GM19468 (cell line): ENCODE measurements around the gene CHMP2A.
"Not testable (repeated sequence)": the region's sequence is repeated elsewhere in the genome, so short reads cannot be mapped to it uniquely, and the experiment has no call there.

Experiments
- ATAC-seq: cut with Tn5 transposase; IDR thresholded peaks from one replicate; pipeline ENCODE4 v1.9.1; 2021; ENCODE audit warnings: mild to moderate bottlenecking, moderate library complexity, moderate number of reproducible peaks; ENCODE audit not compliant: unreplicated experiment; ENCODE audit errors: extremely low read depth

CHMP2A gene

GRCh38 chr19:58554494-58555368 is at the start of gene CHMP2A:
TSS of gene CHMP2A (minus strand) at chr19:58555105. CDS start at chr19:58554212, 893 bp downstream.
- ATAC-seq, result no peak

- no peak for ATAC-seq
Observed at GRCh38 chr19:58586133-58586765, 31.3 kb upstream of the CHMP2A start.

DNA sequence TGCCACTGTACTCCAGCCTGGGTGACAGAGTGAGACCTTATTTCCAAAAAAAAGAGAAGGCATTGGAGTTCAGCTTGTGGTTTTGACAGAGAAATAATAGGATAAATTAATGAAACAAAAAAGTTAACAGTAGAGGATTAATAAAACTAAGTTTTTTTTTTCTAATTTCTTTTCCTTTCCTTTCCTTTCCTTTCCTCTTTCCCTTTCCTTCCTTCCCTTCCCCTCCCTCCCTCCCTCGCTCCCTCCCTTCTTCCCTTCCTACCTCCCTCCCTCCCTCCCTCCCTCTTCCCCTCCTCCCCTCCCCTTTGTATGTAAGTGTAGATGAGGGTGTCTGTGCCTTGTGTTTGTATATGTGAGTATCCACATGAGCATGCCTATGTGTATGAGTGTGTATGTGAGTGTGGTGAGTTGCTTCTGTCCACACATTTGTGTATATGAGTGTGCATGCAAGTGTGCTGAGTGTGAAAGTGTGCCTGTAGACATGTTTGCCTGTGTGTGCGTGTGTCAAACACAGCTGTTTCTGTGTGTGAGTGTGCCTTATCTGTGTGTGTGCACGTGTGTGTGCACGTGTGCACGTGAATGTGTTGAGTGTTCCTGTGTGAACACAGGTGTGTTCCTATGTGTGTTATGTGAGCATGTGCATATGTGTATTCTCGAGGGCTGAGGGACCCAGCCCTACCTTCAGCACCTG is 30.7 kb upstream of the CHMP2A start:
- ATAC-seq, result no peak

DNA sequence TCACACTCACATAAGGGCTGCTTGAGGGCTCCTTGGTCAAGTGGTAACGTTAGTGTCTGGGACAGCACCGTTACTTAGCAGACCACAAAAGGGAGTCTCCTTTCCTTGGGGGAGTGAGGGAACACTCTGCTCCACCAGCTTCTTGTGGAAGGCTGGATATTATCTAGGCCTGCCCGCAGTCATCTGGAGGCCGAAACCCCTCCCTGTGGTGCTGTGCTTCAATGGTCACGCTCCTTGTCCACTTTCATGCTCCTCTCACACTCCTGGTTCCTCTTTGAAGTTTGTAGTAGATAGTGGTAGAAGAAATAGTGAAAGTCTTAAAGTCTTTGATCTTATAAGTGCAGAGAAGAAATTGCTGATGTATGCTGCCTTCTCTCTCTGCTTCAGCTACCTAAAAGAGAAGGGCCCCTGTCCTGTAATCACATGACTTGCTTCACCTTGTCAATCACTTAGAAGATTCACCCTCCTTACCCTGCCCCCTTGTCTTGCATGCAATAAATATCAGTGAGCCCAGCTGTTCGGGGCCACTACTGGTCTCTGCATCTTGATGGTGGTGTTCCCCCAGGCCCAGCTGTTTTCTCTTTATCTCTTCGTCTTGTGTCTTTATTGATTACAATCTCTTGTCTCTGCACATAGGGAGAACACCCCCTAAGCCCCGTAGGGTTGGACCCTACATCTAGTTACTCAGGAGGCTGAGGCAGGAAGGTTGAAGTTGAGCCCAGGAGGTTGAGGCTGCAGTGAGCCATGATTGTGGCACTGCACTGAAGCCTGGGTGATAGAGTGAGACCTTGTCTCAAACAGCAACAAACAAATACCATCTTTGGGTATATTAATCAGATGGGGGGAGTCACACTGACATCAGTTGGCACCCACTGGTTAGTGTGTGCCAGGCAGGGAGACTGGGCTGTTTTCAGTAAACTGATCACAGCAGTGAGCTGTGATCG is 29.9 kb upstream of the CHMP2A start:
- no peak for ATAC-seq

DNA sequence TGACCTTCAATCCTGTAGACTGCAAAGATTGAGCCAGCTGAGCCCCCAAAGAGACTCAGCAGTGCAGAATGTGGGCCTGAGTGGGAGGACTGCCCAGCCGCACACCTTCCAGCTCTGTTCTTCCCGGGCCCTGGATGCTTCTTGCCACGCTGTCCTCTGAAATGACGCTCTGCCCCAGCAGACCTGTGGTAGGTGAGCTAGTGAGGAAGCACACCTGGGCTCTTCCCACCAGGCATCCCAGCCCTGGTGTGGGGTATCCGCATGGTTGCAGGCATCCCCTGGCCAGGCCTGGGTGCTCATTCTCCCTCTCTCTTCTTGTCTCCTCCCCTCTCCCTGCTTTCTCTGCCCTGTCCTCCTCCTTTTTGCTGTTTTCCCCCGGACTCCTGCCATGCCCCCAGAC is 28.1 kb upstream of the CHMP2A start:
- ATAC-seq, result no peak

DNA sequence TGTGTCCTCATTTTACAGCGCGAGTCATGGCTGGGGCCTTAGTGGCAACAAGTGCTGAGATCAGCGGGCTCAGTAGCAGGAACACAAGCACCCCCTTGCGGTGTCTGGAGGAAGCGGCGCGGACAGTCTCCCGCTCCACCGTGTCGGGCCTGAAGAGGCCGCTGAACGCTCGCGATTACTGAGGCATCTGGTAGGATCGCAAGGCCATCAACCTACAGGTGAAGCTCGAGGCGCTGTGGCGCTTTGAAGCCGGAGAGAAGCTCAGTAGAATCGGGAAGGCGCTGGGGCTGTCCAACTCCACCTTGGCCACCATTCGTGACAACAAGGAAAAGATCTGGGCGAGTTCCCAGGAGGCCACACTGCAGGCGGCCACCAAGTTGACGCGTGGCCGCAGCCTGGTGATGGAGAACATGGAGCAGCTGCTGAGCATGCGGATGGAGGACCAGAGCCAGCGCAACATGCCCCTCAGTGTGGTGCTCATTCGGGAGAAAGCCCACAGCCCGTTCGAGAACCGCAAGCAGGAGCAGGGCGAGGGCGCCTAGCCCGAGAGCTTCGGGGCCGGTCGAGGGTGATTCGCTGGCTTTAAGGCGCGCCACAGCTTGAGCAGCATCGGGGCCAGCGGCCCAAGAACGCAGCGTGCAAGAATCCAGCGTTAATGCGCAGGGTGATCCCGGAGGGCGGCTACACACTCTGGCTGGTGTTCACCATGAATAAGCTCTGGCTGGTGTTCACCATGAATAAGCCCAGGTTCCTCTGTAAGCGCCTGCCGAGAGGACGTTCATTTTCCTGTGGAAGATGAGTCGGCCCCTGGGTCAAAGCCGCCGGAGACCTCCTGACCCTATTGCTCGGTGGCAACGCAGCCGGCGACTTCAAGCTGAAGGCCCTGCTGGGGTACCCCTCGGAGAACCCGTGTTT is 26.6 kb upstream of the CHMP2A start:
- ATAC-seq, result peak; percentile 63

GRCh38 chr19:58579473-58580142 is 24.7 kb upstream of the CHMP2A start:
- ATAC-seq, result no peak

GRCh38 chr19:58578012-58578925 is 23.4 kb upstream of the CHMP2A start:
- ATAC-seq, result no peak

- ATAC-seq, result not testable (repeated sequence)
Observed at GRCh38 chr19:58577581-58577980, 22.7 kb upstream of the CHMP2A start.

DNA sequence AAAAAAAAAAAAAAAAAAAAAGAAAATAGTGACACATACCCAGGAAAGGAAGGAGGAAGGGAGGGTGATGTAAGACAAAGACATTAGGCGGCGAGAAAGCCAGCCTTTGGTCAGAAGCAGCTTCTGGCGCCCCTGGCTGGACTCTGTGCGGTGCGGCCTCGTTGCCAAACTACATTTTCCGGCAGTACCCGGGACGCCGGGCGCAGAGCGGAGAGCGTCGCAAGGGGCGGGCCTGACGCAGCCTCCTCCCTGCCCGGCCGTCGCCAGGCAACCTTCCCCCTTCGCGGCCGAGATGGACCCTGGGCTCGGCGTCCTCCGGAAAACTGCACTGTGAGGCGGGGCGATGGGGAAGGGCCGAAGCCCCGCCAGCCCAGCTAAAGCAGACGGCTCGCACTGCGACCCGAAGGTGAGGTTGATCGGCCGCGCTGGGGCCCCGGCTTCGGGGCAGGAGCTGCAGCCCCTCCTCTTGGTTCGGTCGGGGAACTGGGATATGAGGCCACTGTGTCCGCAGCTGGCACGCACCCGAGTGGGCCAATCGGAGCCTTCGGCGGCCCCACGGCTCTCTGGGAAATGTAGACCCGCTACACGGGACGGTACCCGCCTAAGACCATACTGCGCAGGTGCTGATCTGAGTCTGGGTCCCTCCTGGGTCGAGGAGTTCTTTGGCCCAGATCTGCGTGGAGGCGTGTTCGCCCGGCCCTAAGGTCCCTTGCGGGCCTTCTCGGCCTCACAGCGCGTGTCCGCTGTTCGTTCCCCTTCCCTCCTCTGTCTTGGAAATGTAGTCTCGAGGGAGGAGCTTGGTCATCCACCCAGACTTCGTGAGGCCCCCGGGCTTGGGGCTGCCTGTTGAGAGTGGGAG is 20.5 kb upstream of the CHMP2A start:
- ATAC-seq, result peak; percentile 35

DNA sequence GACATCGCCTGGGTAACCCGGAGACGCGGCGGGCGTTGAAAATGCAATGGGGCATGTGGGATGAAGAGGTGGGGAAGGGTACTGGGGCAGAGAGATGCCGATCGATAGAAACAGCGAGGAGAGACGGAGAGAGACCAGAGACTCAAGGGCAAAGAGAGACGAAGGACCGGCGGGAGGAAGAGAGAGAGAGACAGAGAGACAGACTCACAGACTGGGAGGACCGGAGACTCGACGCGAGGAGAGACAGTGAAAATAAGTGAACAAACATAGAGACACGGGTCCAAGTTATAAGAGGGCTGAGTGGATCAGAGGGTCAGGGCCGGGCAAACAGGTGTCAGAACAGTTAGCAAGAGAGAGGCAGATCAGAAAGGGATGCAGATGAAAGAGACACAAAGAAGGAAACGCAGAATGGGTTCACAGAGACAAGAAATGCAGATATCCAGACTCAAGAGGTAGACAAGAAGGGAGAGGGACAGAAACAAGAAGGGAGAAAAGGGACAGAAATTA is 18.8 kb upstream of the CHMP2A start:
- no peak for ATAC-seq

DNA sequence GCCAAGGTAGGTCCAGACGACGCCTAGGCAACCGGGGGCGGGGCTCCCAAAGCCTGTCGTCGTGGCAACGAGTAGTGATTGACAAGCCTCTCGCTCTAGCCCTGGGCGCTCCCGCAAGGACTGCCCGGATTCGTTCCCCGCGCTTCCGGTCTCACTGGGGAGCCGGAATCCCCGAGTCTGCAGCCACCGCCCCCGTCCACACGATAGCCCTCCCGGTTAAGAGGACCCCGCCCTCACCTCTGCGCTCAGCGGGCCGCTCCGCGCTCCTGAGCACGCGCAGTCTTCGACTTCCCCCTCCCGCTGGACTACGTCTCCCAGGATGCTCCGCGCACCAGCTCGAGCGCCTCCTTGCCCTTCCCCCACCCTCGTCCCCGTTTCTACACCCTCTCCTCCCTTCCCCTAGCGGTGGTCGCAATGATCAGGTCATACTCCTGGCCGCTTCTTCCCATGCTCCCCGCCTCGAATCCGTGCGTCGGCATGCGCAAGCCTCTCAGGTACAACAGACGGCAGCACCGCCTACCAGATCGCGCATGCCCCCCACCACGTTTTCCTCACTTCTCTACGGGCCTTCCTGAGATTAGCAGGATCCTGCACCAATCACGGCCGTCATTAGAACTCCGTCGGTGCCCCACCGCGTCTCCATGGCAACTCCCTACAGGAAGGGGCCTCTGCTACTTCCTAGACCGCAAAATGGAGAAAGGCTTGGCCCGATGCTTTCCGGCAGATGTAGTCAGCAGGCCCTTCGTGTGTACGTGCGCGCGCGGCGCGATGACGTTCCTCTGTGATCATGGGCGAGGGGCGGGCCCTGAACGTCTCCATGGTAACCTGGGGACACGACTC is 18.1 kb upstream of the CHMP2A start, which contains the start of gene MZF1:
TSS of gene MZF1 (minus strand) at position 518 of the 840 bp plus-strand sequence. CDS start 1,946 bp downstream, outside the sequence.
- ATAC-seq, result peak; percentile 45

DNA sequence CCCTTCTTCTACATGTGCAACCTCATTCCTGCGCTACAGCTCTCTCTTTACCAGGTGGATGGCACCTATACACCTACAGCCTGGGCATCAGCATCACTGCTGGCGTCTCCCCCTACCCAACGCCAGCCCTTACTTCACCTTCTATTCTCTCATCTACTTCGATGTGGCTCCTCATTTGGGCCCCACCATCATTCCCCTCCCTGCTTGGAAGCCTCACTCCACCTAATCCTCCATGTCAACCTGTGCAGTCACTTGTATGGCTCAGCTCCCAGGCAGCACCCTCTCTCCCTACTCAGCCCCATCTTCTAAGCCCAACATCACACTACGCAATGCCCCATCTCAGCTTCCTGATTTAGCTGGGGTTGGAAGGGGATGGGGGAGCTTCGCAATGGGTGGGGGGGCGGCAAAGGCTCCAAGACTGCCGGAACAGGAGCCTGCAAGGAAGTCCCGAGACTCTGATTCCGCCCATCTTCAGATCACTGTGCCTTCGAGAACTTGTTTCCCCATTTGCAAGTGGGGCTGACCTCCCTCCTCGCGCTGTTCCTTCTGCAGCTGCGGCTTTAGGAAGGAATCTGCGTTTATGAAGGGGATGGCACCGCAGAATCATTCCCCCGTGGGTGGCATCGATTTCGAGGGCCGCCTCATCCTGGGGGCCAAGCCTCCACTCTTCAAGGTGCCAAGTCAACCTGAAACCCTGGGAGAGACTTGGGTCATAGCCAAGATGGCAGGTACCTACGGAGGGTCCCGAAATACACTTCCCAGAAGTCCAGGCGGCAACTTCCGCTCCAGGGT is 17.3 kb upstream of the CHMP2A start:
- no peak for ATAC-seq

DNA sequence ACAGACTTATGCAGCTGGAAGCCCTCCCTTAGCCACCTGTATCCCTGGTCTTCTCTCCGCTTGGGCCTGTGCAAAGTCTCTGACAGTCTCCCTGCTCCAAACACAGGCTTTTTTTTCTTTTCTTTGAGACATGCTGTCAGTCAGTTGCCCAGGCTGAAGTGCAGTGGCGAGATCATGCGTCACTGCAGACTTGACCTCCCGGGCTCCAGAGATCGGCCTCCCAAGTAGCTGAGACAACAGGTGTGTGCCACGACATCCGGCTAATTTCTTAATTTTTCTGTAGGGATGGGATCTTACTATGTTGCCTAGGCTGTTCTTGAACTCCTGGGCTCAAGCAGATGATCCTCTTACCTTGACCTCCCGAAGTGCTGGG is 16.7 kb upstream of the CHMP2A start:
- no peak for ATAC-seq
